HG03354 (cell line): ENCODE data around the gene NOL4L.
"Not testable (repeated sequence)": the region's sequence is repeated elsewhere in the genome, so short reads cannot be mapped to it uniquely, and the experiment has no call there.

Experiments
- ATAC-seq: cut with Tn5 transposase; IDR thresholded peaks from one replicate; pipeline ENCODE4 v1.9.1; 2021; ENCODE audit warnings: mild to moderate bottlenecking; ENCODE audit not compliant: unreplicated experiment, poor library complexity, severe bottlenecking

The NOL4L gene

DNA sequence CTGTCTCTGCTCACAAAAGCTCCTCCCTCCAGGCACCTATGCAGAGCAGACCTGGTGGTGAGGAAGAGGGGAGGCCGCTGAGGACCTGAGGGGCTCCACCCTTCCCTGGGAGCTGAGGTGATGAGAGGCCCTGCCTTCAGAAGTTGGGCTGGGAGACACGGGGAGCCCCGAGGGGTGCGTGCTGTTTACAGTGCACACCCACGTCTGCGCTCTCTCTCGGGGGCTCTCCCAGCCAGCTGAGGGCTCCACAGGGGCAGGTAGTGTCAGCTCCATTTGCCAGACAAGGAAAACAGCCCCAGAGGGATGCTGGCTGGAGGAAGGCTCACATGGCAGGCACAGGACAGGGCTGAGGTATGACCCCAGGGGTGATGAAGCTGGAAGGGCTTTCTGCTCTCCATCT, 13.5 kb upstream of the NOL4L start:
- ATAC-seq = no peak

DNA sequence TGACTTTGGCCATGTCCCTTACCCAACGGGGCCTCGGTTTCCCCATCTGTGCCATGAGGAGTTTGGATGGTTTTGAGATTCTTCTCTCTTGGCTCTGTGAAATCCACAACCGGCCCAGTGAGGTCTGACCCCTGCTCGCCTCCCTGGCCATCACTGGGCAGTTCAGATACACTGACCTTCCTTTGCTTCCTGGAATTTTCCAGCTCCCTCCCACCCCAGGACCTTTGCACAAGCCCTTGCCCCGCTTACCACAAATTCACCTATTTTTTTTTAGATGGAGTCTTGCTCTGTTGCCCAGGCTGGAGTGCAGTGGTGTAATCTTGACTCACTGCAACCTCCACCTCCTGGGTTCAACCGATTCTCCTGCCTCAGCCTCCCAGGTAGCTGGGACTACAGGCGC, 12.6 kb upstream of the NOL4L start:
- ATAC-seq = no peak

DNA sequence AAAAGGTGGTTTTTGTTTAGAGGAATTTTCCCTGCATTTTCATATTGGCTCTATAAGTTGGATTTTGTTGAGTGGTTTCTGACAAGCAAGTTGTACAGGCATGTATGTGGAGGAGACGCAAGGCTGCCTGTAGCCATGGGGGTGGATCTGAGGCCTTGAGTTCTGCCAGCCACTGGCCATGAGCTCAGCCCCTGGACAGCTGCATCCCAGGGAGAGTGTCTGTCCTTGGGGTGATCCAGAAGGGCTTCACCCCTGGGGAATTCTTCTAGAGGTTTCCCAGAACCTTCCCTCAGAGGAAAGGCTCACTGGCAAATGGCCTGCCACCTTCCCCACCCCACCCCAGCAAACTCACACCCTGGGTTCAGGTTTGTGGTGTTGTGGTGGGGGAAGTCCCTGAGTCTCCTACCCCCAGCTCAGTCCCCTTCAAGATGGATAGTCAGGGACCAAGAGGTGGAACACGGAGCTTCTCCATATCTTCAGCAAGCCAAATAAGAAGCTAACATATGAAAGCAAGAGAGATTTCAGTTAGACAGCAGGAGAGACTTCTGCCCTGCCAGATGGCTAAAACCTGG, 11.6 kb upstream of the NOL4L start:
- no peak for ATAC-seq

DNA sequence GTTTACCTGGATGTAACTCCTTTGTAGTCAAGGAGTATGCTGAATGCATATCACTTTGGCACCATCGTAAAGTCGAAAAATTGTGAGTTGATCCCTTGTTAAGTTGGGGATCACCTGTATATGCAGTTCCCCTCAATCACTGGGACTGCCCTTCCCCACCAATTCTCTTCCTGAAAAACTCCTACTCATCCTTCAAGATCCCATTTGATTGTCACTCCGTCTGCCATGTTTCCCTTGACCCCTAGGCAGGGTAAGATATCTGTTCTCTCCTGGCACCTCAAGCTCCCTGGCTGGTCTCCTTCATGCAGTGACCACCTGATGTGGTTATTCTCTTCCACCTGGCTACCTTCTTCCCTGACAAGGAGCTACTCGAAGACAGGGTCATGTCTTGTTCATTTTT, 10.0 kb upstream of the NOL4L start:
- no peak for ATAC-seq

DNA sequence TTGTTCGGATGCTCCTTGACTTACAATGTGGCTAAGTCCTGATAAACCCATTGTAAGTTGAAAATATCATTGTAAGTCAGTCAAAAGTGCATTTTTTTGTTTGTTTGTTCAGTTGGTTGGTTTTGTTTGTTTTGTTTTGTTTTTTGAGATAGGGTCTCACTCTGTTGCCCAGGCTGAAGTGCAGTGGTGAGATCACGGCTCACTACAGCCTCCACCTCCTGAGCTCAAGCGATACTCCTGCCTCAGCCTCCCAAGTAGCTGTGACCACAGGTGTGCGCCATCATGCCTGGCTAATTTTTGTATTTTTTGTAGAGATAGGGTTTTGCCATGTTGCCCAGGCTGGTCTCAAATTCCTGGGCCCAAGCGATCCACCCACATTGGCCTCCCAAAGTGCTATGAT, 9.5 kb upstream of the NOL4L start:
- ATAC-seq = not testable (repeated sequence)

DNA sequence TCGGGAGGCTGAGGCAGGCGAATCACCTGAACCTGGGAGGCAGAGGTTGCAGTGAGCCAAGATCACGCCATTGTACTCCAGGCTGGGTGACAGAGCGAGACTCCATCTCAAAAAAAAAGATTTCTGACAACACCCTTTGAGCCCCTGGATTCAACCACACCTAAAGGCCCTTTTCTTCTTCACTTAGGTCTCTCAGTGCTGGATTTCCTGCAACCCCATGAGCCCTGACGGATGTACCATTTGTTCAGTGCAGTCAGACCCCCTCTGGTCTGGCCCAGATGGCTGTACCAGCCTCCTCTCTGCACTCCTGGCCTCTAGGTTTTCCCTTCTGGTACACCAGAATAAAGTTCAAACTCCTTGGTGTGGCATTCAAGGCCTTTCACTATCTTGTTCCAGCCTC, 9.1 kb upstream of the NOL4L start:
- ATAC-seq = no peak

DNA sequence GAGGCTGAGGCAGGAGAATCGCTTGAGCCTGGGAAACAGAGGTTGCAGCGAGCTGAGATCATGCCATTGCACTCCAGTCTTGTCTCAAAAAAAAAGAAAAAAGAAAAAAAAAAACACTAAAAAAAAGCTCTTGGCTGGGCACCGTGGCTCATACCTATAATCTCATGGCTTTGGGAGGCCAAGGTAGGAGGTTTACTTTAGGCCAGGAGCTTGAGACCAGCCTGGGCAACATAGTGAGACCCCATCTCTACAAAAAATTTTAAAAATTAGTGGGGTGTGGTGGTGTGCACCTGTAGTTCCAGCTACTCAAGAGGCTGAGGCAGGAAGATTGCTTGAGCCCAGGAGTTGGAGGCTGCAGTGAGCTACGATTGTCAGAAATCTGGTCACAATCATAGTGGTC, 7.5 kb upstream of the NOL4L start:
- not testable (repeated sequence) for ATAC-seq

DNA sequence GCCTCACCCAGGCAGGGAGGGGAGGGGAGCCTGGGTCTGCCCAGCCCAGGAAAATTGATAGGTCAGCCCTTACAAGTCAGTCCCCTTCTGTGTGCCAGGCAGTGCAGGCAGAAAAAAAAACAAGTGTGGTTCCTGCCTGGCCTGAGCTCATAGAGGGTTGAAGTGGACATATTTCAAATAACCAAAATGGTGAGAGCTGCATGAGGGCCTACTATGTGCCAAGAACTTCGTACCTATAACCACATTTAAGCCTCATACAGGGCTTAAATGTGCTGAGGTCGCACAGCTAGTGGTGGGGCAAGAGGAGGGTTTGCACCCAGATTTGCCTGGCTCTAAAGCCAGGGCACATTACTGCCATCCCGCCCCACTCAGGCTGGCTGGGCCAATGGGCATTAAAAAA, 6.9 kb upstream of the NOL4L start:
- ATAC-seq = no peak

DNA sequence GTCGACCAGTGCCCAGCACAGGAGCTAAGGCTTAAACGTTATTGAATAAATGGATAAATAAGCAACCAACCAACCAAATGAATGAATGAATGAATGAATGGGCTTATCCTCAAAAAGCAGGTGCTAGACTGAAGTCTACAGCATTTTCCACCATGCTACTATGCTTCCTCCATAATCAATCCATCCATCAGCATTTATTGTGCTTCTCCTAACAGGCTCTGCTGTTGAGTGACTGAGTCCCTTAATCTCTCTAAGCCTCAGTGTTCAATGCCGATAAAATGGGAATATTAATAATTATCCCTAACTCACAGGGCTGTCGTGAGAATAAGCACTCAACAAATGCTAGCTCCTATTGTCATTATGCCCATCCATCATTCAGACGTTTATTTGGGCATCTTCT, 4.6 kb upstream of the NOL4L start:
- no peak for ATAC-seq

DNA sequence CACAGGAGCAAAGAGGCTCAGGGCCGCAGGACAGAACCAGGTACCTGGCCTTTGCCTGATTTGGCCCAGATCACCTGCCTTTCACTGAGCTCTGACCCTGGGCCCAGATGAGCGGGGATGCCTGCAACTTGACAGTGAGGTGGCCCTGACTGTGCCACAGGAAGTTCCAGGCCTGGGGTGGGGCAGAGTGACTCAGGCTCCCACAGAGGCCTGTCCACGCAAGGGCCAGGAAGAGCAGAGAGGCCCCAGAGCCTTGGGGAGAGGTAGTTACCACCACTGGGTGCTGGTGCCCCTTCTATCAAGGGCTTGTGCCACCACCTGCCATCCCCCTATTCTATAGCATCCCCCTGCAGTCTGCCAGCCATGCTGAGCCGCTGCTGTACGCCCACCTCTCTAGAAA, 4.1 kb upstream of the NOL4L start:
- no peak for ATAC-seq

DNA sequence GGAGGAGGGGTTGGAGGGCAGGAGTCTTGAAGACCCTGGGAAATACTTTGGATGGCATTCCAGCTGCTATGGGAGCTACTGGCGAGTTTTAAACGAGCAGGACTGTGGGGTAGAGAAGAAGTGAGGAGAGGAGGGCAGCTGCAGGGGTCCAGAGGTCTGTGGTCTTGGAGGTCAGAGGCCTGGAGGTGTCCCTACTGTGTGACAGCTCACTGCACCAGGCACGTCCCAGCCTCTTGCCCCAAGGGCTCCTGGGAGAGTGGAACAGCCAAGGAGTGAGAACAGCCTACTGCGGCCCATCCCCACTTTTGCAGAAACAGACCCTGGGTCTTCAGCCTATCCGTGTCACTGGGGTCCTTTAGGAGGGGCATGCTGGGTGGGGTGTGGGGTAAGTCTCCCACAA, 2.9 kb upstream of the NOL4L start:
- ATAC-seq = no peak

DNA sequence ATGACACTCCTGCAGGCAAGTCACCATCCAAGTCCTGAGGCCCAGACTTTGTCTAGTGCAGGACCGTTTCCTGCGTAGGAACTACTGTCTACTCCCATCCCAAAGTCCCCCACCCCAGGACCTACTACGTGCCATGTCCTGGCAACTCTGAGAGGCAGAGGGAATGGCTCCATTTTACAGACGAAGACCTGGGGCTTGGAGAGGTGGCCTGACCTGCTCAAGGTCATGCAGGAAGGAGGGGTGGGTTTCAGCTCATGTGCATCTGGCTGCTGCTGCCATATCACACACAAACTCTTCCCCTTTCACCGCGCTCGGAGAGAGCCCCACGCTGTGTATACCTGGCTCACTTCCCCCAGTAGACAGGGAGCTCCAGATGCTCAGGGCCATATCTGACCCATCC, 1.2 kb upstream of the NOL4L start:
- no peak for ATAC-seq

DNA sequence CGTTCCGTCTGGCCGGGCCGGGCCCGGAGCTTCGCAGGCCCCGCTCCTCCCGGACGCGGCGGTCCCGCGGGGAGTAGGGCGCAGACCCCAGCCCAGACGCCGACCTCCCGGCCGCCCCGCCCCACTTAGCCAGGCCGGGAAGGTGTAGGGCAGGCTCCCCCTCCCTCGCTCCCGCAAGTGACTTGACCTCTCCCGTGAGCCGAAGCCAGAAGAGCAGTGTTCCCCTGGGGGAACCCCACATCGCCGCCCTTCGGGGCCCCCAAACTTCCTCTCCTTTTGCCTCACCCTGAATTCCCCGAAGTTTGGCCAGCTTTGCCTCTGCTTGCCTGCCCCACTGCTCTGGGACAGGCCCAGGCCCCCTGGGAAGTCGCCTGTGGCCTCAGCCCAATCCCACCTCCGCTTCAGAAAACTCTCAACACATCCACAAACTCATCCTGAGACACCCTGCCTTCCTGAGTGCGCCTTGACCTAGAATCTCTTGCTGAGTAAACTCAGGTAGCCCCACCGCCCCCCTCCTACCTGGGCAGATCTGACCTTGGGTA, 524 bp upstream of the NOL4L start:
- no peak for ATAC-seq

DNA sequence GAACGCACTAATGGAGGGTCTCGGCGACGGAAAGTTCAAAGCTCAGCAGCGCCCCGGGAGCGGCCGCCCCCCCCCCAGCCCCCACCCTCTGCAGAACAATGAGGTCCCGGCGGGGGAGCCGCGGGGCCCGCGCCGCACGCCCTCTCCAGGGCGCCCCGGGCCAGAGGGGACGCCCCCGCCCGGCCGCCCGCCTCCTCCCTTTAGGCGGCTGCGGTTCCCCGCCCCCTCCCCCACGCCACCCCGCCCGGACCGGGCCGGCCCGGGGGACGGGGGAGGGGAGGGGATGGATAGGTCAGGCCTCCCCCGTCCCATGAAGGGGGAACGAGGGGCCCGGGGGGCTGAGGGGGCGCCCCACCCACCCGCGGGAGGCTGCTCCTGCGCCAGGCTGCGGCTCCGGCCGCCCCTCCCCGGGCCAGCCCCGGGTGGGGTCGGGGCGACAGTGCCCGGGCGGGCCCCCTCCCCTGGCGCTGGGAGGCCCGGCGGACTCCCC, 1.5 kb downstream of the NOL4L start:
- ATAC-seq = no peak

DNA sequence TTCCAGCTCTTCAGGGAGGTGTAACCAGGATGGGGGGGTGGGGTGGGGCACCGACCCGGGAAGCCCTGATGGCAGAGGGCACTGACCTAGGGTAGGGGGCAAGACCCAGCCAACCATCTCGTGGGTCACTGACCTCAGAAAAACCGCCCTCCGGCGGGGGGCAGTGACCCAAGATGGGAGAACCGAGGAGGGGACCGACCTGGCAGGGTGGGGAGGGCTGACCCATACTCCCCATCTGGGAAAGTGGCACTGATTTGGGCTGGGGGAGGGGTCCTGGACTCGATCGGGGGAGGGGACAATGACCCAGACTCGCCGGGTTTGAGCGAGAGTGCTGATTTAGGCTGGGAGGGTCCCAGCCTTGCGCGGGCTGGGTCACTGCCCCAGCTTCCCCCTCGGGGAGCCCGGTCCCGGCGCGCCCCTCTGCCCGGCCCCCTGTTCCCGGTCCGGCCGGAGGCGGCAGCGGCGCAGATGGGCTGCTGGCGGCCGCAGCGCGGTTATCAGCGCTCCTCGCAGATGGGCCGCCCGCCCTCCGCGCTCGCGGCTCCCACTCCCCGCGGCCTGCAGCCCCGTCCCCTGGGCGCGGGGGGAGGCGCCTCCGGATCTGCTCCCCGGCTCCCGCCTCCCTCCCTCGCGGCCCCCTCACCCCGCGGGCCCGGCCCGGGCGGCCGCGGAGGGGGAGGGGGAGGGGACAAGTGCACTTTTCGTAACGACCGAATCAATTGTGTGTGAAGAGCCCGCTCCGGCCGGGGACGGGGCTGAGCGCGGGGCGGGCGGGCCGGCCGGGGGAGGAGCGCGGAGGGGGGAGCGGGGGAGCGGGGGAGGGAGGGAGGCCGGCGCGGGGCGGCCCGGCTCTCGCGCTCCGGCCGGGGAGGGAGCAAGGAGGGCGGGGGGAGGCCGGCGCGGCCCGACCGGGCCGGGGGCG, 2.2 kb downstream of the NOL4L start:
- no peak for ATAC-seq

DNA sequence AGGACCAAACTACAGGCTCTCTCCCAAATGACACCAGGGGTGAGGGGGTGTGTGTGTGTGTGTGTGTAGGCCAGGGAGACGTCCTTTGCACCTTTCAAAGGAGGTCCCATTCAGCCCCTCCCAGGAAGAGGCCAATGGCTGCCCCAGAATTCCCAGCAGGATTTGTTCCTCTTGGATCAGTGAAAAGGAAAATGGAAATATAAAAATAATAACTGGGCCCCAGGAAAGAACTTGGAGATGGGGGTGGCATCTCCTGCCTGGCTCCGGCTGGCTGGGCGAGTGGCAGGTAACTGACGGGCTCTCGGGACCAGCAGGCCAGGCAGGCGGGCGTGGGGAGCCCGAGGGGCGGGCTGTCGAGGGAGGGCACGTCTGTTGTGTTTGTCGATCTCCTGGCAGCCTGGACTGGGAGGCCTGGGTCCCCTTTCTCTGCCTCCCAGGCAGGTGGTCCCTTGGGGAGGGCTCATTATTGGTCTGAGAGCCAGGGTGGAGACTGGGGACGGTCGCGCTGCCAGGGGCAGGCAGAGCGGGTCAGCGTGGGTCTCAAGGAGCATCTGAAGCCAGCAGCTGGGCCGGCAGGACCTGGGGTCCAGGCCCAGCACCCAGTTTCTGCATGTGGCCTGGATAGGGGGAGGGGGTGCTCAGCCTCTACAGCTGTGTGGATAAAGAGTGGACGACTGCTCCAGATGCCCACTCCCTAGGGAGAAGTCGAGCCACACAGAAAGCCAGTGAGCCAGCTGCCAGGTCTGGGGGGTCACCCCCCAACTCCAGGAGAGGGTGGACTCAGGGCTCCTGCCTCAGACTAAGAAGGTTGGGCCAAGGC, 3.1 kb downstream of the NOL4L start:
- no peak for ATAC-seq

DNA sequence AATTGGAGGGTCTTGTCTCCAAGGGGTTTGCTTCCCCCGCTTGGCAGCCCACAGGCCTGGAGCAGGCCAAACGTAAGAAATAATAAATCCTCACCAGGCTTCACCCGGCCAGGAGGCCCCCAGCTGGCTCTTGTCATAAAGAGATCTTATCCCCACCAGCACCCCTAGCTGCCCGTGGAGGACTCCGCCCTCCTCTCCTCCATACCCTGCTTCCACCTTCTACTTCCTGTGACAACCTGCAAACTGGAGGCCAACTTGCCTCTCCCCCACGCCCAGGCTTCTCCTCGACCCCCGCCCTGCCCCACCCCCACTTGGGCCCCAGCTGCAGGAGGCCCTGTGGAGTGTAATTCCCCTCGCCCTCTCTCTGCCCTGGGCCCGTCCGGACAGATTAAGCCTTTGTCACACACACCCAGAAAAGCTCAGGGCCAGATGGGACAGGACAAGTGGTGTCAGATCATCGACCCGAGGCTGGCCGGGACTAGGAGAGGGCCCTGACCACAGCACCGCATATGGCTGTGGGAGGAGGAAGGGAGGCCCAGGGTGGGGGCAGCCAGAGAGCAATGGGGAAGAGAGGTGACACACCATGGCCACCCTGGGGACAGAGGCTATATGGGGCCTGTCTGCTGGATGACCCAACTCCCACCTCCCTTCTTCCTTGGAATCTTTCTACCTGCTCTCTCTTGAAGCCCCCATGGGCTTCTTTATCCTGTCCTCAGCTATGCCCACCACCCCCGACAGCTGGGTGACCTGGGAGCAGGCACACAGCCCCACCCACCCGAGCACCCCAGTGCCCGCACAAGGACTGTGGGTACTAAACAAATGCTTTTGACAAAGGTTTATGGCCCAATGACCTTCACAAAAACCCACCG, 3.9 kb downstream of the NOL4L start:
- no peak for ATAC-seq

DNA sequence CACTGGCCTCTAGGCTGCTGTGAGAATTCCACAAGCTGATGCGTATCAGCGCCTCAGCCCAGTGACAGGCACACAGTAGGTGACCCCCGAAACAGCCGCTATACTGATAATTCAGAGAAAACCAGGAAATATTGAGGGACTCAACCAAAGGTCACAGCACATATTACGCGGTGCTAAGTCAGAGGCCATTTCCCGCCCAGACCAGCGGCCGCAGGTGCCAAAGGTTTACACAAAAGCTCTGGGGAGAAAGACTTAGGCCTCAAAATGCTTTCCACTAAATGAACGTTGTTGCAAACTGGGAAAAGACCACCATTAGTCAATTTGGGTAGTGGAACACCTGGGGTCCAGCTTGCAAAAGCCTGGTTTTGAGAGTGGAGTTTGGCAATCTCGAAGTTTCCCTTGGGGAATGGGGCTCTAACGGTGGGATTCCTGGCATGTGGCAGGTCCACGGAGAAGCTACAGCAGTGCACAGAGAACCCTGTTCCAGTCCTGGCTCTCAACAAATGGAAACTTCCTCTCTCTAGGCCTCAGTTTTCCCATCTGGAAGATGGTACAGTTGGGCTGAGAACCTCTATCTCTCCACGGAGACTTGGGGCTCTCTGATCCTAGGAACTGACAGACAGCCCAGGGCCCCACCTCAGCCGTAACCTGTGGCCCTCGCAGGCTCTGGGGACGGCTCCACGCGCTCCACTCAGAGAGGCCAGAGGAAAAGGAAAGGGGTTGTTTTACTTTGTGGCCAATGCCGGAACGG, 4.7 kb downstream of the NOL4L start:
- no peak for ATAC-seq
